Transverse colon (tissue), 4 donors: ENCODE data around the gene MARS1. TPM values are rescaled to one million over a fixed set of nuclear protein-coding genes. Genes with fewer than 3 reads are reported as not detected.
"Not testable (repeated sequence)": the region's sequence is repeated elsewhere in the genome, so short reads cannot be mapped to it uniquely, and the experiment has no call there.

Source experiments
- DNase-seq: peaks from one replicate; pipeline ENCODE4 v3.0.0-alpha.2; 2019
- H3K27ac ChIP-seq, 4 donors: fragments of 200-600 bp; sonication (generic); 2 replicates each; pipeline ENCODE4 v1.5.1; 2016 to 2018; ENCODE audit warnings: inconsistent platforms in 4 of 4
- H3K27me3 ChIP-seq: fragments of 200-600 bp; sonication (generic); 2 replicates; pipeline ENCODE4 v1.5.1; 2017; ENCODE audit warnings: inconsistent platforms
- H3K36me3 ChIP-seq, 4 donors: fragments of 200-600 bp; sonication (generic); 2 replicates each; pipeline ENCODE4 v1.5.1; 2017 to 2019; ENCODE audit warnings: inconsistent platforms in 4 of 4
- H3K4me1 ChIP-seq, 4 donors: fragments of 200-600 bp; sonication (generic); 2 replicates each; pipeline ENCODE4 v1.5.1; 2017 to 2020; ENCODE audit warnings: inconsistent platforms in 4 of 4
- H3K4me3 ChIP-seq, 4 donors: fragments of 200-600 bp; sonication (generic); 1 replicate in 1 of 4; 2 replicates in 3 of 4; pipeline versions ENCODE4 v1.5.1 to v1.6.1; 2017 to 2019; ENCODE audit warnings: inconsistent platforms in 4 of 4
- H3K9me3 ChIP-seq, 2 donors: fragments of 200-600 bp; sonication (generic); 2 replicates each; pipeline ENCODE4 v1.5.1; 2017 to 2019; ENCODE audit warnings: inconsistent platforms in 2 of 2
- EP300 ChIP-seq: sonication (generic); formaldehyde crosslinking; IDR thresholded peaks from one replicate; pipeline ENCODE4 v1.6.1; 2017; ENCODE audit warnings: antibody characterized with exemption, low read depth
- POLR2A ChIP-seq: fragments of 450-650 bp; IDR thresholded peaks from one replicate; pipeline ENCODE4 v1.6.1; 2016; ENCODE audit warnings: antibody characterized with exemption, mild to moderate bottlenecking, moderate library complexity
- POLR2AphosphoS5 ChIP-seq, 3 donors: sonication (generic); formaldehyde crosslinking; IDR thresholded peaks; one replicate each; pipeline ENCODE4 v1.6.1; 2016; ENCODE audit warnings: antibody characterized with exemption in 3 of 3
- WGBS, 2 donors: methylation state at CpG; one replicate each; pipeline ENCODE4 v1.1.5; 2018; ENCODE audit warnings: low coverage in 1 of 2; 5-methylcytosine and 5-hydroxymethylcytosine counted together
- in situ Hi-C, 4 donors: fragments of 200-750 bp; cut with MboI; loops; one replicate each; pipeline versions ENCODE4 v1.15.0 to v1.15.1; 2017; ENCODE audit warnings: low sequenced_read_pairs in 3 of 4, low pct_ligation_motif_present in 1 of 4, low pct_unique_long_range_greater_than_20kb in 1 of 4
- intact Hi-C: fragments of 100-400 bp; cut with DNase I; formaldehyde crosslinking; loops from one replicate; pipeline ENCODE4 v1.15.1; 2023; ENCODE audit warnings: low total_unique reads
- total RNA-seq, 4 donors: library from RNA; depleted of rRNA; stranded (reverse); fragments of >200 nt; gene quantifications; one replicate each; pipeline ENCODE4 v1.1.0, GENCODE V29; 2016
- TF ChIP-seq, protein P1 (sequence below), 5 experiments: fragments of 200-600 bp in 3 of 5; fragments of 450-650 bp in 2 of 5; sonication (generic) in 3 of 5; IDR thresholded peaks; 1 replicate in 2 of 5; 2 replicates in 3 of 5; pipeline ENCODE4 v1.5.1; 2016 to 2017; ENCODE audit warnings: antibody characterized with exemption in 5 of 5, inconsistent platforms in 3 of 5, mild to moderate bottlenecking in 2 of 5, moderate library complexity in 1 of 5

MARS1 gene
- total RNA-seq, 4 donors from 2014 or later, result 39.0 to 184 (median 103) TPM

DNA sequence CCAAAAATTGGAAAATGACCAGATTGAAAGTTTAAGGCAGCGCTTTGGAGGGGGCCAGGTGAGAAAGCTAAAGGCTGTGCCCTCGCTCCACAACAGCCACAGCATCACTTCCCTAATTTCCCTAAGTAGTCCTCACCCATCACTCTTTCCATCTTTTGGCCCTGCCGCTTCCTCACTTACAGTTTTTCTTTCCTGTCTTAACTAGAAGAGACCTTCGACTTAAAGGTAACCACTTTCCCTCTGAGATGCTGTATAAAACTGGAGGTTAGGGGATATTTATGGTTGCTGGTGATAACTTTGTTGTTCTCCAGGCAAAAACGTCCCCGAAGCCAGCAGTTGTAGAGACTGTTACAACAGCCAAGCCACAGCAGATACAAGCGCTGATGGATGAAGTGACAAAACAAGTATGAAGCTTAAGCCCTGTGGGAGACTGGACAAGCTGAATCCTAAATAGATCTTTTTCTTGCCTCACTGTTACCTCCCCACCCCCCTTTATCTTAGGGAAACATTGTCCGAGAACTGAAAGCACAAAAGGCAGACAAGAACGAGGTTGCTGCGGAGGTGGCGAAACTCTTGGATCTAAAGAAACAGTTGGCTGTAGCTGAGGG lies 28.2 kb downstream of the MARS1 start:
- WGBS, 2 donors, result 84 to 88% methylated on average over 7 to 11 of the region's 11 CpGs
- intact Hi-C loops, result no loop called here
- no peak for TF ChIP-seq POLR2AphosphoS5 (IDR thresholded peaks at IDR 0.05)
- TF ChIP-seq, protein P1, sequence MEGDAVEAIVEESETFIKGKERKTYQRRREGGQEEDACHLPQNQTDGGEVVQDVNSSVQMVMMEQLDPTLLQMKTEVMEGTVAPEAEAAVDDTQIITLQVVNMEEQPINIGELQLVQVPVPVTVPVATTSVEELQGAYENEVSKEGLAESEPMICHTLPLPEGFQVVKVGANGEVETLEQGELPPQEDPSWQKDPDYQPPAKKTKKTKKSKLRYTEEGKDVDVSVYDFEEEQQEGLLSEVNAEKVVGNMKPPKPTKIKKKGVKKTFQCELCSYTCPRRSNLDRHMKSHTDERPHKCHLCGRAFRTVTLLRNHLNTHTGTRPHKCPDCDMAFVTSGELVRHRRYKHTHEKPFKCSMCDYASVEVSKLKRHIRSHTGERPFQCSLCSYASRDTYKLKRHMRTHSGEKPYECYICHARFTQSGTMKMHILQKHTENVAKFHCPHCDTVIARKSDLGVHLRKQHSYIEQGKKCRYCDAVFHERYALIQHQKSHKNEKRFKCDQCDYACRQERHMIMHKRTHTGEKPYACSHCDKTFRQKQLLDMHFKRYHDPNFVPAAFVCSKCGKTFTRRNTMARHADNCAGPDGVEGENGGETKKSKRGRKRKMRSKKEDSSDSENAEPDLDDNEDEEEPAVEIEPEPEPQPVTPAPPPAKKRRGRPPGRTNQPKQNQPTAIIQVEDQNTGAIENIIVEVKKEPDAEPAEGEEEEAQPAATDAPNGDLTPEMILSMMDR (IDR thresholded peaks at IDR 0.05), result no peak
- TF ChIP-seq POLR2A, result no peak
- no peak for TF ChIP-seq EP300
- in situ Hi-C loops, result no loop called here
- DNase-seq, result no peak
- Histone ChIP-seq H3K4me1 (peaks cover 20 to 31% (median 26%) of the 10 kb centered on the region in 4 donors), H3K9me3 (no peaks in the 10 kb centered on the region), H3K27me3 (no peaks in the 10 kb centered on the region), H3K27ac (no peak overlapping the region), H3K36me3 (peaks cover 0 to 45% (median 21%) of the 10 kb centered on the region in 4 donors), H3K4me3 (no peak overlapping the region)

DNA sequence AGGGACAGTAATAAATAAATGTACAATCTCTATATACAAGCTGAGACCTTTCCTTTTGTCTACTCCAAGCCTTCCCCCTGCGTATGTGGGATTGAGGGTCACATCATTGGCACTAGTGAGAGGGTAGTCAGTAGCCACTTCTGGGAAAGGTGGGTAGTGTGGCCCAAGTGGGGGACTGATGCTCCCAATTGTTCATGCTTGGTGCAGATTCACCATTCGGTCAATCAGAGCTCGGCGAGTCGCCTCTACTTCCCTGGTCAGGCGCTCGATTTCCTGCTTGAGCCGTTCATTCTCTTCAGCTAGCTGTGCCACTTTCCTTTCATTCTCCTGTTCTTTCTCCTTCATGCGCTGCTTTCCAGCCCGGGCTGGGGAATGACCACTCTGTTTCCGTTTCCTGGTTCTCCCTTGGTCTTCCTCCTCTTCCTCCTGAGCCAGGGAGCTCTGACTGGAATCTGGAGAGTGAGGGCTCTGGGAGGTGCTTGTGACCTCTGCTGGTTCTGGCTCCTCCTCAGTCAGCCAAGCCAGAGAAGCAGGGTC lies 28.8 kb downstream of the MARS1 start:
- Histone ChIP-seq H3K27ac (peak overlapping the region in 3 of 4 donors; percentile 97 to 100 (median 98)), H3K27me3 (no peaks in the 10 kb centered on the region), H3K4me3 (no peak overlapping the region), H3K4me1 (peaks cover 26 to 37% (median 32%) of the 10 kb centered on the region in 4 donors), H3K9me3 (no peaks in the 10 kb centered on the region), H3K36me3 (peaks cover 0 to 42% (median 18%) of the 10 kb centered on the region in 4 donors)
- 87% methylated on average over 9 to 11 of the region's 11 CpGs for WGBS, 2 donors
- DNase-seq, result no peak
- intact Hi-C loops (no loop called here), in situ Hi-C loops (no loop called here)
- TF ChIP-seq EP300, result no peak

DNA sequence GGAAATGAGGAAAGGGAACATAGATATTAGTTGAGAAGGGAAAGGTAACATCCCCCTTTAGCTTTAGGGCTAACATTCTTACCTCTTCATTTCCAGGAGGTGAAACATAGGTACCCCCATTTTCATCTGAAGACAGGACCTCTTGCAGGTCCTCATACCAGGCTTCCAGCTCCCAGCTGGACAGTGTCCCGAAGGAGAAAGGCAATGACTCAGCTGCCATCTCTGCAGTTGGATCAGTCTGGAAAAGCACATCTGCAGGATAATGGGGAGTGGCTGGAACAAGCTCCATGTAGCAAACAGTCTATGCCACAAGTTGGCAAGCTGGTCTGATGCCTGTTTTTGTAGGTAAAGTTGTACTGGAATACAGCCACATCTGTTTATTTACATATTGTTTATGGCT lies 29.3 kb downstream of the MARS1 start:
- no peak for DNase-seq
- Histone ChIP-seq H3K27me3 (no peaks in the 10 kb centered on the region), H3K4me1 (peaks cover 30 to 42% (median 35%) of the 10 kb centered on the region in 4 donors), H3K9me3 (no peaks in the 10 kb centered on the region), H3K36me3 (peaks cover 0 to 38% (median 15%) of the 10 kb centered on the region in 4 donors), H3K4me3 (no peak overlapping the region), H3K27ac (peak overlapping the region in 3 of 4 donors; percentile 97 to 100 (median 98))
- no peak for TF ChIP-seq EP300
- TF ChIP-seq, protein P1 (IDR thresholded peaks at IDR 0.05), result no peak
- no peak for TF ChIP-seq POLR2A
- TF ChIP-seq POLR2AphosphoS5 (IDR thresholded peaks at IDR 0.05), result no peak
- intact Hi-C loops (no loop called here), in situ Hi-C loops (no loop called here)
- WGBS, 2 donors, result 53% methylated on average over 1 of the region's 1 CpG; no CpG with 5 or more reads in 1 of the 2 donors

DNA sequence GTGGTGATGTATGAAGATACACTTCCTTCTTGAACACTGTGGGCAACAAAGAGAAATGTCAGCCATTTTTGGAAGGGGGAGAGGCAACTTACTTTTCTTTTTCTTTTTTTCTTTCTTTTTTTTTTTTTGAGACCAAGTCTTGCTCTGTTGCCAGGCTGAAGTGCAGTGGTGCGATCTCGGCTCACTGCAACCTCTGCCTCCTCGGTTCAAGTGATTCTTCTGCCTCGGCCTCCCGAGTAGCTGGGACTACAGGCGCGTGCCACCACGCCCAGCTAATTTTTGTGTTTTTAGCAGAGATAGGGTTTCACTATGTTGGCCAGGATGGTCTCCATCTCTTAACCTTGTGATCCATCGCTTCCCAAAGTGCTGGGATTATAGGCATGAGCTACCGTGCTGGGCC lies 29.9 kb downstream of the MARS1 start:
- H3K27me3 ChIP-seq, H3K4me3 ChIP-seq, DNase-seq, intact Hi-C loops, H3K9me3 ChIP-seq, in situ Hi-C loops: not testable (repeated sequence)
- H3K27ac ChIP-seq, result peak overlapping the region; percentile 97 to 100 (median 98)
- peaks cover 30 to 42% (median 36%) of the 10 kb centered on the region in 4 donors for H3K4me1 ChIP-seq
- 87 to 95% methylated on average over 8 to 10 of the region's 10 CpGs for WGBS, 2 donors
- peaks cover 0 to 34% (median 12%) of the 10 kb centered on the region in 4 donors for H3K36me3 ChIP-seq

DNA sequence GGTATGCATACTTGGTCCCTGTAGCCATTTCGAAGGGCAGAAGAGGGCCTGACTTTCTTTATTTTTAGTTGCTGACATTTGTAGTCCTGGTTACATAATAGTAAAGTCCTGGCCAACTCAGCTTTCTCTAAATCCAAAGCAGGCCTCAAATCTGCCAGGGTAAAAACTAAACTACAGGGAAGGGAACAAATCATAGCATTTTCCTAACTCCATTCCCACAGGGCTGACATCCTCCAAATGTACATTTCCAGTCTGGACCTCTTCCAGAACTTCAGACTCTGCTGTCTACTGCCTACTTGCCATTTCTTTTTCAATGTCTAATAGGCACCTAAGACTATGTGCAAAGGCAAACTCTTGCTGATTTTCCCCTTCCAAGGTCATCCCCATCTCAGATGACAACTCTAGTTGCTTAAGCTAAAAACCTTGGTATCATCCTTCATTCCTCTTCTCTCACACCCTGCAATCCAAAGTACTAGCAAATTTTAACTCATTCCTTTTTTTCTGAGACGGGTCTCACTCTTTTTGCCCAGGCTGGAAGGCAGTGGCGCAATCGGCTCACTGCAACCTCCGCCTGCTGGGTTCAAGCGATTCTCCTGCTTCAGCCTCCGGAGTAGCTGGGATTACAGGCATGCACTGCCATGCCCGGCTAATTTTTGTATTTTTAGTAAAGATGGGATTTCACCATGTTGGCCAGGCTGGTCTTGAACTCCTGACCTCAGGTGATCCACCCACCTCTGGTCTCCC lies 30.5 kb downstream of the MARS1 start:
- in situ Hi-C loops (no loop called here), intact Hi-C loops (no loop called here)
- WGBS, 2 donors, result 86 to 89% methylated on average over 3 to 8 of the region's 8 CpGs
- Histone ChIP-seq H3K4me3 (peak overlapping the region in 2 of 4 donors; percentile 67 to 76), H3K27me3 (no peaks in the 10 kb centered on the region), H3K36me3 (peaks cover 0 to 32% (median 10%) of the 10 kb centered on the region in 4 donors), H3K9me3 (no peaks in the 10 kb centered on the region), H3K27ac (peak overlapping the region; percentile 97 to 100 (median 98)), H3K4me1 (peaks cover 30 to 44% (median 38%) of the 10 kb centered on the region in 4 donors)
- no peak for TF ChIP-seq POLR2A
- no peak for TF ChIP-seq EP300
- no peak for TF ChIP-seq POLR2AphosphoS5 (IDR thresholded peaks at IDR 0.05)
- TF ChIP-seq, protein P1 (IDR thresholded peaks at IDR 0.05), result no peak
- no peak for DNase-seq
